Left lung (tissue), 10 donors: Measurements from ENCODE around the gene DNAI4. TPM values are rescaled to one million over a fixed set of nuclear protein-coding genes. Genes with fewer than 3 reads are reported as not detected.

ENCODE experiments used
- ATAC-seq: fragments of 200-7000 bp; cut with Tn5 transposase; one replicate; pipeline ENCODE4 v1.9.1; 2020; ENCODE audit warnings: moderate library complexity
- DNase-seq, 4 donors: peaks; one replicate each; pipeline ENCODE4 v3.0.0-alpha.2; 2013 to 2020
- H3K27ac ChIP-seq, 2 donors: fragments of 200-600 bp; sonication (generic) in 1 of 2; one replicate each; pipeline versions ENCODE4 v1.5.0 to v1.8.0; 2020 to 2021
- H3K27me3 ChIP-seq, 2 donors: fragments of 200-600 bp; sonication (generic) in 1 of 2; one replicate each; pipeline versions ENCODE4 v1.5.0 to v1.8.0; 2020 to 2021
- H3K36me3 ChIP-seq, 2 donors: fragments of 200-600 bp; sonication (generic) in 1 of 2; one replicate each; pipeline versions ENCODE4 v1.5.0 to v1.8.0; 2020 to 2021
- H3K4me1 ChIP-seq, 2 donors: fragments of 200-600 bp; one replicate each; pipeline ENCODE4 v1.8.0; 2021
- H3K4me3 ChIP-seq, 2 donors: fragments of 200-600 bp; sonication (generic) in 1 of 2; one replicate each; pipeline versions ENCODE4 v1.5.0 to v1.8.0; 2020 to 2021; ENCODE audit warnings: mild to moderate bottlenecking in 1 of 2
- H3K9me3 ChIP-seq, 2 donors: fragments of 200-600 bp; sonication (generic) in 1 of 2; one replicate each; pipeline versions ENCODE4 v1.5.0 to v1.8.0; 2020 to 2021
- intact Hi-C, 2 donors: fragments of 100-400 bp; cut with DNase I; formaldehyde crosslinking; loops; one replicate each; pipeline versions ENCODE4 v1.11.2 to v1.14.2; 2022
- polyA plus RNA-seq, 6 donors: library from polyadenylated mRNA; unstranded; fragments of 120-200 nt; gene quantifications; one replicate each; pipeline ENCODE4 v1.2.1, GENCODE V29; 2013; ENCODE audit not compliant: insufficient read length in 6 of 6
- total RNA-seq, 2 donors: library from RNA; stranded (reverse); fragmentation: NEBNext Ultra II Directional; extraction: Animal tissue kit (Norgen Biotek cat#: 25700); gene quantifications; one replicate each; pipeline ENCODE4 v1.2.1, GENCODE V29; 2021
- TF ChIP-seq, protein P1 (sequence below), 2 donors: fragments of 200-600 bp; sonication (generic) in 1 of 2; IDR thresholded peaks; one replicate each; pipeline versions ENCODE4 v1.5.0 to v1.8.0; 2021; ENCODE audit warnings: antibody characterized with exemption in 2 of 2
- donor health status: DM: no; HTN: yes; CAD: no.
- donor health status: DM: no; HTN: no; CAD: no.

DNAI4 gene
- total and polyA plus RNA-seq, 8 donors: 6.5 to 13.9 (median 11.8) TPM

DNA sequence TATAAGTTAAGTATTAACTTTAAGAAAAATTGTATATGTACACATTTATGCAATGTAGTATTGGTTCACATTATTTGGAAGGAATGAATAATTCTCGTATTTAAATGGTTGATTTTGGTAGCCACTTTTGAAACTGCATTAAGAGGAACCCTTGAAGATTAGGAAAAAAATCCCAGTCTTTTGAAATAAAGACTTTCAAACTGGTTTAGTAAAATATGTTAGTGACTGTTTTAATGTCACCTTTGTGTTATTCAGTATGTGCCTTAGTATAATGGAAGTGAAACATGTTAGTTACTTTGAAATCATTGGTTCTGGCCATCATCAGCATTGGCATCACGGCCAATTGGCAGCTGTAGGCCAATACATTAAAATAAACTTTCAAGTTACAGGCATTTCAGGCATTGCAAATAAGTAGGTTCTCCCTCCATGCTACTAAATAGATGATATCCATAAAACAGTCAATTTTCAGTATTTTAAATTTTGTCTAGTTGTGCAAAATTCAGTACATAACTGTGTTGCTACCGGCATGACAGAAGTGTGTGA, 4.6 kb upstream of the DNAI4 start:
- Histone ChIP-seq H3K27ac (peak overlapping the region; percentile 96 to 99), H3K4me1 (peaks cover 24 to 72% of the 10 kb centered on the region in 2 donors), H3K9me3 (no peaks in the 10 kb centered on the region), H3K27me3 (no peaks in the 10 kb centered on the region), H3K36me3 (no peaks in the 10 kb centered on the region), H3K4me3 (peak overlapping the region; percentile 58 to 74)
- DNase-seq: peak in 1 of 4 donors; percentile 12
- intact Hi-C loops: no loop called here
- ATAC-seq: no peak
- TF ChIP-seq, protein P1, sequence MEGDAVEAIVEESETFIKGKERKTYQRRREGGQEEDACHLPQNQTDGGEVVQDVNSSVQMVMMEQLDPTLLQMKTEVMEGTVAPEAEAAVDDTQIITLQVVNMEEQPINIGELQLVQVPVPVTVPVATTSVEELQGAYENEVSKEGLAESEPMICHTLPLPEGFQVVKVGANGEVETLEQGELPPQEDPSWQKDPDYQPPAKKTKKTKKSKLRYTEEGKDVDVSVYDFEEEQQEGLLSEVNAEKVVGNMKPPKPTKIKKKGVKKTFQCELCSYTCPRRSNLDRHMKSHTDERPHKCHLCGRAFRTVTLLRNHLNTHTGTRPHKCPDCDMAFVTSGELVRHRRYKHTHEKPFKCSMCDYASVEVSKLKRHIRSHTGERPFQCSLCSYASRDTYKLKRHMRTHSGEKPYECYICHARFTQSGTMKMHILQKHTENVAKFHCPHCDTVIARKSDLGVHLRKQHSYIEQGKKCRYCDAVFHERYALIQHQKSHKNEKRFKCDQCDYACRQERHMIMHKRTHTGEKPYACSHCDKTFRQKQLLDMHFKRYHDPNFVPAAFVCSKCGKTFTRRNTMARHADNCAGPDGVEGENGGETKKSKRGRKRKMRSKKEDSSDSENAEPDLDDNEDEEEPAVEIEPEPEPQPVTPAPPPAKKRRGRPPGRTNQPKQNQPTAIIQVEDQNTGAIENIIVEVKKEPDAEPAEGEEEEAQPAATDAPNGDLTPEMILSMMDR (IDR thresholded peaks at IDR 0.05): no peak

DNA sequence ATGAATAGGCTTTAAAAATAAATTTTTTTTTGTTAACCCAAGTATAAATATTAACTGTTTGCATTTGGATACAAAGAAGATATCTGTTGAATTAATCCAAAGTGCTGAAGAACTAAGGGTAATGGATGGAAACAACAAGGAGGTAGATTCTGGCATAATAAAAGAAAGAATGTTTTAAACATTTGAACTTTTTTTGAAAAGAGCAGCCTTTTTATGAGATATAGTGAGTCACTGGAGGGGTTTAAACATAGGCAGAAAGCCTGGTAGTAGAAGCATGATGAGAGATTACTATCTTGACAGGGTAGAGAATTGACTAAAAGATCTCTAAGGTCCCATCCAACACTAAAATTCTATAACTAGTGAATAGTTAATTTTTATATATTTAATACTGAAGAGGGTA, 2.9 kb upstream of the DNAI4 start:
- Histone ChIP-seq H3K27ac (no peak overlapping the region), H3K36me3 (no peaks in the 10 kb centered on the region), H3K4me3 (no peak overlapping the region), H3K4me1 (peaks cover 21 to 71% of the 10 kb centered on the region in 2 donors), H3K27me3 (no peaks in the 10 kb centered on the region), H3K9me3 (no peaks in the 10 kb centered on the region)
- TF ChIP-seq, protein P1 (IDR thresholded peaks at IDR 0.05): no peak
- ATAC-seq: no peak
- DNase-seq: no peak
- intact Hi-C loops: no loop called here

DNA sequence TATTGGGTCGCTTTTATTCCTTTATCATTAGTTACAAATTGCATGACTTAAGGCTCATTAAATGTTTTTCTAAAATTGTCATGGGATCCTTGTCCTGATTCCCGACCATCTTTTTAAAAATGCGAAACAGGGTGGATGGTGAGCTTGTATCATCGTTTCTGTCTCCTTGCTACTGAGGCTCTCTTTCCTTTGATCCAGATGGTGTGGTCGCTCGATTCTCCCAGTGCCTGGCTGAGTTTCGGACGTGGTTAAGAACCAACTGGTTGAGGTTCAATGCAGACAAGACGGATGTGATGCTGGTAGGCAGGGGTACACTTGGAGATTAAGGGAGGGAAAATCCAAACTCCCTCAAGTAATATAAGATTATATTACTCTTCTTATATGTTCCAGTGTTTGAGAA, 1.3 kb upstream of the DNAI4 start:
- Histone ChIP-seq H3K27ac (peak overlapping the region; percentile 90 to 99), H3K36me3 (no peaks in the 10 kb centered on the region), H3K9me3 (no peaks in the 10 kb centered on the region), H3K4me3 (peak overlapping the region; percentile 62 to 63), H3K4me1 (peaks cover 14 to 56% of the 10 kb centered on the region in 2 donors), H3K27me3 (no peaks in the 10 kb centered on the region)
- TF ChIP-seq, protein P1 (IDR thresholded peaks at IDR 0.05): no peak
- intact Hi-C loops: no loop called here
- no peak for DNase-seq
- ATAC-seq: no peak

DNA sequence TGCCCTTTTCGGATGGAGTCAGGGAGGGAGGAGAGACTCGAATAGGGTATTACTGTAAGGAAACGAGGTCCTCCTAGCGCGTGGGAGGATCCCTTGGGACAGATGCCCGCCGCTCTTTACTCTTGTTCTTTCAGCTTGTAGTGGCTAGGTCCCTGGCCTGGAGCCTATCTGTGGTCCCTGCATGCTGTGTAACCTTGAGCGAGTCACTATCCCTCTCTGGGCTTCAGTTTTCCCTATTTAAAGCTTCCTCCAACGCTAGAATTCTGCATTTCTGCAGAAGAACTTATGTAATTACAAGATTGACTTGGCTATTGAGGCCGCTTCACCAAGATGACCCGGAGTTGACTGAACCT, 878 bp upstream of the DNAI4 start:
- Histone ChIP-seq H3K4me1 (peaks cover 14 to 56% of the 10 kb centered on the region in 2 donors), H3K36me3 (no peaks in the 10 kb centered on the region), H3K9me3 (no peaks in the 10 kb centered on the region), H3K27ac (peak overlapping the region; percentile 90 to 99), H3K27me3 (no peaks in the 10 kb centered on the region), H3K4me3 (peak overlapping the region; percentile 62 to 63)
- DNase-seq: no peak
- TF ChIP-seq, protein P1 (IDR thresholded peaks at IDR 0.05): no peak
- peak; percentile 5 for ATAC-seq
- intact Hi-C loops: no loop called here

DNA sequence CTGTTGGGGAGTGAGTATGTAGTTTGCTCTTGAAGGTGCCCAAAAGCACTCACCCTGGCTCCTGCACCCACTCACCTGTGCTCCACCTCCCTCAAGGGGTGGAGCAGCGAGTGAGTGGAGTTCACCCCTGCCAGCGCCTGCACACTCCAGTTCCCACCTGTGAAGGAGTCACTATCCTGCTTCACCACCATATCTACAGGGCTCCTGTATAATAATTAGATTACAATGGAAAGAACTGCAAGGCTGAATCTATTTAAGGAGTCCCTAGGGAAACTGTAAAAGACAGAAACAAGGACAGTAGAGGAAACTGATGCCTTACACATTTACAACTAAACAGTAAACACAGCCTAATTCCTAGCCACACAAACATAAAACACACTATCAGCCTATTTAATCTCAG, 4.1 kb downstream of the DNAI4 start:
- intact Hi-C loops: no loop called here
- DNase-seq (no peak), ATAC-seq (no peak)

More for the DNA sequence above, 4.1 kb downstream of the DNAI4 start:
- peaks cover 6 to 17% of the 10 kb centered on the region in 2 donors for H3K4me1 ChIP-seq
- H3K36me3 ChIP-seq: no peaks in the 10 kb centered on the region
- H3K27me3 ChIP-seq: no peaks in the 10 kb centered on the region
- TF ChIP-seq, protein P1 (IDR thresholded peaks at IDR 0.05): no peak
- H3K27ac ChIP-seq: no peak overlapping the region
- H3K4me3 ChIP-seq: no peak overlapping the region
- H3K9me3 ChIP-seq: peaks cover 0 to 5% of the 10 kb centered on the region in 2 donors
